ENCODE data around the gene CMPK1.

The CMPK1 gene

DNA sequence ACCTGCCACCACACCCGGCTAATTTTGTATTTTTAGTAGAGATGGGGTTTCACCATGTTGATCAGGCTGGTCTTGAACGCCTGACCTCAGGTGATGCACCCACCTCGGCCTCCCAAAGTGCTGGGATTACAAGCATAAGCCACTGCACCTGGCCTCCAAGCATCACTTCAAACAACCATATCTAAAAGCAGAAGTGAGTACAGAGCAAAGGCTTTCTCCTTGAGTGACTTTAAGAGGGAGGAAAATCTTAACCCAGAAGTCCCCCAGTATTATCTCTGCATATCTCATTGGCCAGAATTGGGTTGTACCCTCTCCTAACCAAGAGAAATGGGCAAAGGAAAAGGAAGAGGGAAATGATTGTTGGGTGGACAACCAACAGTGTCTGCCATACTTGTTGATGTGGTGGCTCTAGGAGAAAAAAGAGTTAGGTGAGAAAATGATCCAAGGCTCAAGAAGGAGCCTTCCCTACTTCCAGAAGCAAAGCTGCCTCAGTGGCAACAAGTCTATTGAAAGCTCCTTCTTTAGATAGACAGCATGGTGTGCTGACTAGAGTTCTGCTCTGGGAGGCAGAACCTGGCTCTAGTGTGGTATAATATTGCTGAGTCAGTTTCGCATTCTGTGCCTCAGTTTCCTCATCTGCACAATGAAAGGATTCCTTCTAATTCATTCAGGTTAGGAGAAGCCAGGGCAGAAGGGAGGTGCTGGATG is 65.7 kb downstream of the CMPK1 start:
- no peak for DNase-seq

DNA sequence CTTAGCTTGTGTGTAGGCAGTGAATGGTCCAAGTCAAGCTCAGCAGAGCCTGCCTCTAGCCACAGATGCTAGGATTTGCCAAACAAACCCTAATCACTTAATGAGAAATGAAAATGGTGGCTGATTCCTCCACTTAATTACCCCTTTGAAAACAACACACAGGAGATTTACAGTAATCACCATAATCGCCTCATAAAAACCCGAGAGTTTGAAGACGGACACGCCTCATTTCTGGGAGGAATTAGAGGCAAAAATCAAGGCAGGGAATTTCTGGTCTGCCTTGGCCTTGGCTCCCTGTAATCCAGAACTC is 66.2 kb downstream of the CMPK1 start:
- DNase-seq = no peak

DNA sequence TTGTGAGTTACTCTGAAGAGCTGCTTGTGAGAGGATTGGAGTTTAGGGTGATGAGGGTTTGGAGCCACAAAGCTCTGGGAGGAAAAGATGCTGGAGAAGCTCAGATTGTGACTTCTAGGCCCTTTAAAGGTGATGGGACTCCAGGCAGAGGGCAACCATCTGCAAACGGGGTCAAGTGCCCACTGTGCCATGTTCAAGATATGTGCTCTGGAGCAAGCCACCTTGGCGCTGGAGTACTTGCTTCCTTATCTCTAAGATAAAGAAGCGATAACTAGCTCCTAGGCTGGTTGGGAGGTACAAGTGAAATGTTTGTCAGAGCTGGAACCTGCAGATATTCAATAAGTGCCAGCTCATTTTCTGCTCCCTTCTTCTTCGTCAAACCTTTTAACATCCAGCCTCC is 68.2 kb downstream of the CMPK1 start:
- no peak for DNase-seq

DNA sequence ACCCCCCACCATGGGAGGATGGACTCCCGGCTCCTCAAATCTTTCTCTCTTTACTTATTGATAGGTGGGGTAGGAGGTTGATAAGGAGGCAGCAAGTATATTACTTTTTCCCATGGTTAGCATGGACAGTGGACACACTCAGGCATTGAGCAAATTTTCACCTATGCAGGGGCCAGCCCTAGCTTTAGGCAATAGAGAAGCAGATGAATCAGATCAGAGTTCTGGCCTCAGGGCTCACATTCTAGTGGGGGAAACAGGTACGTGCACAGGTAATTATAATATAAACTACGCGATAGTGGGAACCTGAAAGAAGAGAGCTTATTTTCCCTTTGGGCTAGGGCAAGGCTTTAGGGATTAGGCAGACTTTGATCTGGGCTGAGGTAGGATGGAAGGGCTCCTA is 69.0 kb downstream of the CMPK1 start:
- no peak for DNase-seq

DNA sequence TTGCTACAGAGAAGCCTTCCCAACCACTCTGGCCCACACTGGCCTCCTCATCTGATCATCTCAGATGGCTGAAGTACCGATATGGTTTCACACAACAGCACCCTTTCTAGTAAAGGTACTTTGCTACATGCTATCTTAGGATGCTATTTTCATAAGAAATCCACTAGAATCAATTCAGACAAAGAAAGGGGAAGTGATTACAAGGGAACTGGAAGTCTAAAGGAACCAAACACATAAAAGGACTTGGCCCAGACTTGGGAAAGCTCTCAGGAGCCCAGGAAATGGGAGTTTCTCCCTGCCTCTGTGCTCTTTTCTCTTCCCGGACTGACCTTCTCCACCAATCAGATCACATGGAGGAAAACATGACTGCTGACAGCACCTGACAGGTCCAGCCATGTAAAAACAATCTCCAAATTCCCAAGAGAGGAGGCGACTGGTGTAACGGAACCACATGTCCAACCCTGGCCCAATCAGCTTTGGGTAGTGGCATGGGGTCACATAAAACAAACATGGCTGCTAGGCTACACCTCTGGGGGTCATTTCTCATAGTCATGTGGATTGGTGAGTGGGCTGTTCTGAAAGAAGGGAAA is 69.8 kb downstream of the CMPK1 start:
- no peak for DNase-seq

DNA sequence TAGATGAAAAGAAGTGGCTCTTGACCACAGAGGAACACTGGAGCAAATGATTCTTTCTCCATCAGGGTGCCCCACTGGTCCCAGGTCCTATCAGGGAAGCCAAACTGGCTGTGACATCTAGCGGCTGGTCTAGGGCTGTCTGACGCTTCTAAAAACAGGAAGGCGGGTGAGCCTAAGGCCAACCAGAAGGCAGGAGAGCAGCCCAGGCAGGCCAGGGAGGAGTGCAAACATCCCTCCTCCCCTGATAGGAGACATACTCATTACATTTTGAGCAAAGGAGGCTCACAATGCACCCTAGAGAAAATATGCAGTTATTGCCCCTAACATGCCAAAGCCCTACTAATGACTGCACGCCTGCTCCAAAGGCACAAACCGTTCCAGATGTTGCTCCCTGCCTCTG is 72.1 kb downstream of the CMPK1 start:
- DNase-seq = no peak

DNA sequence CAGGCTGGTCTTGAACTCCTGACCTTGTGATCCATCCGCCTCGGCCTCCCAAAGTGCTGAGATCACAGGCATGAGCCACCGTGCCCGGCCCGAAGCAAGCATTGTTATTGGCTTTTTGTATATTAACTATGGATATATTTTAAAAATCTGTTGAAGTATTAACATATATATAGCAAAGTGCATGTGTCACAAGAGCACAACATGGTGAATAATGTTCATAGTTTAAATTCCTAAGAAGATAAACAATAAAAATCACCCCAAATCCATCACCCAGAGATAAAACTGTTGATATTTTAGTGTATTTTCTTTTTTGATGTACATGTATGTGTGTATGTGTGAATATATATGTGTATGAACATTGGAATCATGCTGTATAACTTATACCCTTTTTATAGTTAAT is 73.4 kb downstream of the CMPK1 start:
- no peak for DNase-seq

DNA sequence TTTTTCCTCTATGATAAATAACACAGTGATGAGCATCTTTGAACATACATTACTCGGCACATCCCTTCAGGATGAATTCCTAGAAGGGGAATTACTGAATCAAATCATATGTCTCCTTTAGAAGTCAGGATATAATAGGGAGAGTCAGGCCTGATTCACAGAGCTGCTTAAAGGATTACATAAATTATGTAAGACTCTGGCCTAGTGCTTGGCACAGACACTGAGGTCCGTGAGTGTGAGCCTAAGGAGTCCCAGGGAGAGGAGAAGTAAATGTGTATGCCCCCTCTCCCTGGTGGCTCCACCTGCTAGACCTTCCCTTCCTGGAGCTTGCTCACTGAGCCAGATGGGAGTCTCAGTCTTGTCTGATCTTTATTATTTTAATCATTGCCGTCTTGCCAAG is 73.9 kb downstream of the CMPK1 start:
- no peak for DNase-seq

DNA sequence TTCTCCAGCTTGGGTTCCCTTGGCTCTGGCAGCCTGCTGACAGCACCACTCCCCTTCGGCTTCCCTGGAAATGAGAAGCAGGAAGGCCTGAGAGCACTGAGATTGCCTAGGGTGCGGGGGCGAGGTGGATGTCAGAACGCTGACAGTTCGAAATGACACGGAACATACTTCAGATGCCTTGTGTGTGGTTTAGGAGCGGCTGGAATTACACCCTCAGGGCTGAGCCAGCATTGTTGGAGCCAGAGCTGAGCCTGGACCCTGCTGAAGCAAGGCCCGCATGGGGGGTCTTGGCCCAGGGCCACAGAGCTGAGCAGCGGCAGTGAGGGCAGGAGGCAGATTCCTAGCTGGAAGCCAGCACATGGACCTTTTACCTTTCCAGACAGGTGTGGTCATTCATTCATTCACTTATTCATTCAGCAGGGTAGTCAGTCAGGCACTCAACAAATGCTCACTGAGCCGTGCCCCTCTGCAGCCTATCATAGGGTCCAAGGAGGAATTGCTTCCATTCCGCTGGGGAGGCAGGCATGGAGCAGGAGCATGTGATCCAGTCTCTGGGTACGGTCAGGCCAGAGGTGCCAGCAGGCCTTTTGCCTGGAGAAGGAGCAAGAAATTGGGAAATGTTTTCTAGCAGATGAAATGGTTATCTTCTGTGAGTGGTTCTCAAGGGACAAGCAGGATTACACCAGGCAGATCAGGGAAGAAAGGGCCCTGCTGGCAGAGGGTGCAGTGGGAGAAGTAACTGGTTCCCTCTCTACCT is 75.9 kb downstream of the CMPK1 start:
- no peak for DNase-seq

DNA sequence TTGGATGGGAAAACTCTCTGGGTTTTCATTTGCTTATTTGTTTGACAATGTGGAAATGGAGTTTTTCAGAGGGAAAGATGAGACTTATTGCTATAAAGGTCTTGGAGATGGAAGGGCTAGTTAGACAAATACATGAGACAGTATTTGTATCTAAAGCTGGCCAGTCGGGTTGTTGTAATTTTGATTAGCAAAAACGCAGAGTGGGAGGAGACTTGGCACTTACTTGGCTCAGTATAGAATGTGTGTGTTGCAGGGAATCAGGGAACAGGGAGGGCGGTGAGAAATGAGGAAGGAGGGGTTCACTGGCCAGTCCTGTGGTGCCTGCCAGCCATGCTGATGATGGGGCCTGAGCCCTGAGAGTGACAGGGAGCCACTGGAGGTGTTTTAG is 76.5 kb downstream of the CMPK1 start:
- DNase-seq = no peak

DNA sequence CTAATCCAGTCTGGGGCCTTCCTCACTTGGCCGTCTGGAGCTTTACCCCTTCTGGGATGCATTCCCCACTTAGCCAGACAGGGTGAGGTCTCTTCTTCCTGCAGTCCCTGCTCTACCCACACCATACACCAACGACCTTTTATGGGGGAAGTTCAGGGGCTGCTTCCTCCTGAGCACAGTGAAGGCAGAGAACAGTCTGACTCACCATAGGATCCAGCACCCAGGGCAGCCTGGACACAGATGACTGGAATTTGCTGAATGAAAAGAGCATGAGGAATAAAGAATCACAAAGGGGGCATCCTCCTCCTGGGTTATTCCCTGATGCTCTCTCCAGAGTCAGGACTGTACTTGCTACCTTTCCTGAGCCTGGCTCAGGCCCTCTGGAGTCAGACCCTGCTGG is 77.8 kb downstream of the CMPK1 start:
- no peak for DNase-seq

DNA sequence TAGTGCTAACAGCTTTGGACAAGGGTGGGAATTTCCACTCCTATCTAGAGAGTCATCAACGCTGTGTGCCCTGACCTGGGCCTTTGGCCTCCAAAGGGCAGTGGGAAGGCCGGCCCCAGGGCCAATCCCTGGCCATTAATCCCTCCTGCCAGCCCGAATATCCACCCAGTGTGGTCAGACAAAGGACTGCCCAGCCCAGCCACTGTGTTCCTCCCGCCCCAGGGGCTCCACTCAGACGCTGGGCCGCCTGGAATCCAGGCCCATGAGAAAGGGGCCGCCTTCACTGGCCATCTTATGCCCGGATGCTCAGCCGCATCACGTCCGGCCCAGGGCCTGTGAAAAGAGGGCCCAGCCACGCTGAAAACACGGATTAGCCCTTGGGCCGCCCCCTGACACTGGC is 78.8 kb downstream of the CMPK1 start:
- no peak for DNase-seq

DNA sequence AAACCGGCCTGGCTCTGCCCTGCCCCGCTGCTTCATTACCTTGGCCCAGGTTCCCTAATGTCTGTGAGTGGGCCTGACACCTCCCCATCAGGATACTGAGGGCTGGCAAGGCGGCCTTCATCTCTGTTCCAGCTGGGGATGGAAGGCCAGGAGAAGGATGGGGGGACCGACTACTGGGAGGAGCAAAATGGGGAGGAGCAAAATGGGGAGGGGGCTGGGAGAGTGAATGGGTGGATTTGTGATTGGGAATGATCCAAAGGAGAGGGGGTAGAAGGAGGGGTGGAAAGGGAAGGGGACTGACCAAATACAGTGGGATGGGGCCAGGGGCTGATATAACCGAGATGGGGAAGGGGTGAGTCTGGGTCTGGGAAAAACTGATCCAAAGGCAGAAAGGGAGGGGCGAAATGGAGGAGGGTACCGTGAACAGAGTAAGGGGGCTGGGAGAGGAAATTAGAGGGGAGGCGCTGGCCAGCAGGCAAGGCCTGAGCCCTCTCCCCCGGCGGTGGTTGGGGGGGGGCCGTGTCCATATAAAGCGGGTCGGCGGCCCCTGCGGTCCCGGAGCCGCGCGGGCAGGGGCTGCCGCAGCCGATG is 82.2 kb downstream of the CMPK1 start, which contains the start of gene FOXE3:
Gene FOXE3, plus strand, starts transcription at position 558 of the 591 bp plus-strand sequence. Its CDS starts 31 bp downstream, at position 589.
- DNase-seq = no peak

DNA sequence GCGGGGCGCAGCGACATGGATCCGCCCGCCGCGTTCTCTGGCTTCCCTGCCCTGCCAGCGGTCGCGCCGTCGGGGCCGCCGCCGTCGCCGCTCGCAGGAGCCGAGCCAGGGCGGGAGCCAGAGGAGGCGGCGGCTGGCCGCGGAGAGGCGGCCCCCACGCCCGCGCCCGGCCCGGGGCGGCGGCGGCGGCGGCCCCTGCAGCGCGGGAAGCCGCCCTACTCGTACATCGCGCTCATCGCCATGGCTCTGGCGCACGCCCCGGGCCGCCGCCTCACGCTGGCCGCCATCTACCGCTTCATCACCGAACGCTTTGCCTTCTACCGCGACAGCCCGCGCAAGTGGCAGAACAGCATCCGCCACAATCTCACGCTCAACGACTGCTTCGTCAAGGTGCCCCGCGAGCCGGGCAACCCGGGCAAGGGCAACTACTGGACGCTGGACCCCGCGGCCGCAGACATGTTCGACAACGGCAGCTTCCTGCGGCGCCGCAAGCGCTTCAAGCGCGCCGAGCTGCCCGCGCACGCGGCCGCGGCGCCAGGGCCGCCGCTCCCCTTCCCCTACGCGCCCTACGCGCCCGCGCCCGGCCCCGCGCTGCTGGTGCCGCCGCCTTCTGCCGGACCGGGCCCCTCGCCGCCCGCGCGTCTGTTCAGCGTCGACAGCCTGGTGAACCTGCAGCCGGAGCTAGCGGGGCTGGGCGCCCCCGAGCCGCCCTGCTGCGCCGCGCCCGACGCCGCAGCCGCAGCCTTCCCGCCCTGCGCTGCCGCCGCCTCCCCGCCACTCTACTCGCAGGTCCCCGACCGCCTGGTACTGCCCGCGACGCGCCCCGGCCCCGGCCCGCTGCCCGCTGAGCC is 83.0 kb downstream of the CMPK1 start:
- DNase-seq = no peak

DNA sequence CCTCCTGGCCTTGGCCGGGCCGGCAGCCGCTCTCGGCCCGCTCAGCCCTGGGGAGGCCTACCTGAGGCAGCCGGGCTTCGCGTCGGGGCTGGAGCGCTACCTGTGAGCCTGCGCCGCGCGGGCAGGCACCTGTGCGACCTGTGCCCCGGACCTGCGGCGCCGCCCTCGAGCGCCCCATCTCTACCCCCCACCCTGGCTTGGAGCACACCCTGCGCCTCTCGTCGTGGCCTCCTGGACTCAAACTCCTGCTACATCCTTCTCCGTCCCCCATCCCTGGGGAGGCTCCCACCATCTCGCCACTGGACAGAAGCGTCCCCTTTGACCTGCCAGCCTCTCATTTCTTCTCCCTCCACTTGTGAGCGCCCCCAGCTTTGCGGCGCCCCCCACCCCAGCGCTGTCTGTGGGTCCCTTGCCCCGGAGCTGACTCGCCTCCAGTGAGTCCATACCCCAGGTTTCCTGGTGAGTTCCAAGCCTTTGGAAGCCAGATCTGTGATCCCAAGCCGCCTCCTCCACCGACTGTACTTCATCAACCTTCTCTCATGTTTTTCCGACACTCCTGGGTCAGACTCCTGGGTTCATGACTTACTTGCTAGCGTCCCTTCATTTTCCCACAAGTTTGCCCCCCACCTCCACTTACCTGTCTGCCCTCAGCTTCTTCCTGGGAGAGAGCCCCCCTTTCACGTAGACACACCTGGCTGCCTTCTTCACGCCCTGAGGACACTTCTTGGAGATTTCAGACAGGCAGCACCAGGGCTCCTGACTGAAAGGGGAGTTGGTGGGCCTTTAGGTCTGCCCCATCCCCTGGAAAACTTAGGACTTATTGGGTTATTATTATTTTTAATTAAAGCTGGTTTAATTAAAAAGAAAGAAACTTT is 83.8 kb downstream of the CMPK1 start:
- DNase-seq = no peak

DNA sequence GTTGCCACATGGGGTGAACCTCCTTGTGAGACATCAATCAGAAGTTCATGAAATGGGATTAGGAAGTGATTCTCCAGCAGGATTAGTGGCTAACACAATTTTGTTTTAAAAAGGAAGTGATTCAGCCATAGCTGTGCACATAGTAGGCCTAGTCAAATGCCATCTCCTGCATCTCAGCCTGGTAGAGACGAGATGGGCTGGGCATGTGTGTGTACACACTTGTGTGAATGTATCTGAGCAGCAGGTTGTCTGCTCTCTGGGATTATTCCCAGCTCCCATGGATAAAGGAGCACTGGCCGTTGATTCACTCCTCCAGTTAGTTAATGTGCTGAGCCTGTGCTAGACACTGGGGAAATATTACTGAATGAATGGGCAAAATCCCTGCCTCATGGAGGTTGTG is 84.5 kb downstream of the CMPK1 start:
- no peak for DNase-seq

DNA sequence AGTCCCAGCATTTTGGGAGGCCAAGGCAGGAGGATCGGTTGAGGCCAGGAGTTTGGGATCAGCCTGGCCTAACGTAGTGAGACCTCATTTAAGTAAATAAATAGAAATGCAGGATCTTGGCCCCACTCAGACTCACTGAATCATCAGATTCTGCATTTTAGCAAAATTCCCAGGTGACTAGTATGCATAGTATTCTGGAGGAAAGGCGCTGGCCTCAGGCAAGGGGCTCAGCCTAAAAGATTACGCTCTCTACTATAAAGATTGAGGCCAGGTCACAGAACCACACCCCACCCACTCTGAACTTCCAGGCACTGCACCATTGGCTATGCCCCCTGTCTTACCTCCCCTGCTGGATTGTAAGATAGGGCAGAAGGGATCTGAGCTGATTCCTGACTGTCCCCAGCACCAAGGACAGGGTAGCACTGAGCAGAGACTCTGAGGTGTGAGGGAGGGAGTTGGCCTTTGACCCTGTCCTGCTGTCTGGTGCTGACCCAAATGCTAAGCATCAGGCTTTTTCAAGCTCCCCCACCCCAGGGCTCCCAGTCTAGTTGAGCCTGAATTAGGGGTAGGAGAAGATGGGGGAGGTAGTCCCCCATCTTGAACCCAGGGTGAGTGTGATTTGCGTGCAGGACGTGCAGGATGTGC is 85.2 kb downstream of the CMPK1 start:
- no peak for DNase-seq

DNA sequence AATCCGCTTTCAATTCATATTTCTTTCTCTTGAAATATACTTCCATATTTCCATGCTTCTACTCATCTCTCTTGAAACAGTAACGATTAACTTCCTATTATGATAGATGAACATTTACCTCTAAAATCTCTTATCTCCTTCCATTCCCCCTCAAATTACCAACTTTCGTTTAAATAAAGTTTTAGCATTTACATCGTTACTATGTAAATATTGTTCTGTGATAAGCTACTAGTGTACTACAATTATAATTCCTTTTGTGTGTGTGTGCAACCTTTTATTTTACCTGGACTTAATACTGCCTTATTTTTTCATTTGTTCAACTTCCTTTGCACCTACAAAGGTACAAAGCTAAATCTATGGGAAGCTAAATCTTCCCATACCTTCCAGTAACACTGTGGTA is 87.0 kb downstream of the CMPK1 start:
- DNase-seq = no peak

DNA sequence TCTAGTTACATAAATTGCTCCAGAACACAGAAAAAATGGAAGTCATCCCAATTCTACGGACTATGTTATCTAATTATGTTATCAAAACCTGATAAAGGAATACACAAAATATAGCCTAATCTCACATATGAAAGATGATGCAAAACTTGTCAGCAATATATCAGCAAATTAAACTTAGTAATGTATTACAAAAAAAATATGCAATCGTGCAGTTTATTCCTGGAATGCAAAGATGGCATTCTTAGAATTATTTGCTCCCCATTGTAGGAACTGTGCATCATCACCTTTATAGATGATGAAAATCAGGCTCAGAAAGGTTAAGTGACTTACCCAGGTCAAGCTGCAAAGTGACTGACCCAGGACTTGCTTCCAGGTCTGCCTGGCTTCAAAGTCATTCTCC is 90.3 kb downstream of the CMPK1 start:
- DNase-seq = no peak

DNA sequence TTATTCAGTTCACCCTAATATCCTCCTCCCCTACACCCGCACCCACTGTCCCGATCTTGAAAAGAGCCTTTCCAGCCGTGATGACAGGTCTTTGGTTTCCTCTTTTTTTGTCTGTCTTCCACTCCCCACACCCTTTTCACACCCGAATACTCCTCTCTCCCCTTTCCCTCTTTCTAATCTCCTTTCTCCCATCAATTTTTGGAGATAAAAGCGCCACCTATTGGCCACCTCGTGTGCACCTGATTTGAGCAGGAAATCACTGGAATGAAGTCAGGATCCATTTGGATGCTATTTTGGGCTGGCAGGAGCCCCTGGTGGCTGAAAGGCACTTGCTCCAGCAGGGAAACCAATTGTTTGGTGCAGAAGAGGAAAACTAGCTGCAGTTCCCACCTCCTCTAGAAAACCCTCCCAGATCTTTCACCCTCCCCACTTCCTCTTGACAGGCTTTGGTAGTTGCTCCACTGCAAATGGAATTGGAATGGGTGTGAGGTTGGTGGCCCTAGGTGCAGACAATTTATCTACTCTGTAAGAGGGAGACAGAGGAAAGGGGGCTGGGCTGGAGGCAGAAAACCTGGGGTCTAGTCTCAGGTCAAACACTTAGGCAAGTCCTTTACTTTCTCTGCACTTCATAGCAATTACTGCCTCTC is 90.9 kb downstream of the CMPK1 start:
- no peak for DNase-seq

Measured in activated CD4-positive, alpha-beta T cell treated with anti-CD3 and anti-CD28 coated beads, Interleukin-2, Interleukin-6, amounts not matched to agents 100 ng/mL and 50 ng/mL, durations not matched to agents 16 hours and 8 hours (primary cell).